ENCODE measurements around the gene IGFBP2. TPM values are rescaled to one million over a fixed set of nuclear protein-coding genes. Genes with fewer than 3 reads are reported as not detected.
A peak's percentile ranks its signal among the peaks of the same experiment; 100 is the strongest.

Gene IGFBP2
- polyA plus RNA-seq (2012; ENCODE audit: low read depth, missing spikeins), result 53.3 TPM

GRCh38 chr2:216632952-216633615, at the start of gene IGFBP2:
Gene IGFBP2 (plus strand): TSS chr2:216633420. CDS start chr2:216633524, 104 bp downstream.
- FAIRE-seq (peak; percentile 87), DNase-seq (ENCODE audit: insufficient read length, low spot score) (no peak)
- no peak for TF ChIP-seq TAF1 (IDR thresholded peaks at IDR 0.05; ENCODE audit: low read depth, low read length)
- TF ChIP-seq PAX5 (IDR thresholded peaks at IDR 0.05; ENCODE audit: insufficient read depth, low read length, severe bottlenecking), result no peak
- no peak for TF ChIP-seq POLR2A (IDR thresholded peaks at IDR 0.05; ENCODE audit: low read depth, low read length)
- TF ChIP-seq POU2F2 (IDR thresholded peaks at IDR 0.05; ENCODE audit: low read depth, low read length), result no peak
- TF ChIP-seq SPI1 (IDR thresholded peaks at IDR 0.05; ENCODE audit: low read depth, low read length), result no peak
- no peak for TF ChIP-seq POLR2AphosphoS5 (IDR thresholded peaks at IDR 0.05; ENCODE audit: low read depth, low read length)

- FAIRE-seq (no peak), DNase-seq (ENCODE audit: insufficient read length, low spot score) (no peak)
- TF ChIP-seq POLR2A (IDR thresholded peaks at IDR 0.05; ENCODE audit: low read depth, low read length) (no peak), POLR2AphosphoS5 (IDR thresholded peaks at IDR 0.05; ENCODE audit: low read depth, low read length) (no peak), SPI1 (IDR thresholded peaks at IDR 0.05; ENCODE audit: low read depth, low read length) (no peak), PAX5 (IDR thresholded peaks at IDR 0.05; ENCODE audit: insufficient read depth, low read length, severe bottlenecking) (no peak), TAF1 (IDR thresholded peaks at IDR 0.05; ENCODE audit: low read depth, low read length) (no peak), POU2F2 (IDR thresholded peaks at IDR 0.05; ENCODE audit: low read depth, low read length) (no peak)
These were observed 49.6 kb upstream of the IGFBP2 start for GRCh38 chr2:216583606-216584005.

GRCh38 chr2:216584112-216584511, 49.1 kb upstream of the IGFBP2 start:
- DNase-seq (ENCODE audit: insufficient read length, low spot score) (no peak), FAIRE-seq (no peak)
- no peak for TF ChIP-seq SPI1 (IDR thresholded peaks at IDR 0.05; ENCODE audit: low read depth, low read length)
- TF ChIP-seq PAX5 (IDR thresholded peaks at IDR 0.05; ENCODE audit: insufficient read depth, low read length, severe bottlenecking), result no peak
- TF ChIP-seq POLR2A (IDR thresholded peaks at IDR 0.05; ENCODE audit: low read depth, low read length), result no peak
- no peak for TF ChIP-seq POLR2AphosphoS5 (IDR thresholded peaks at IDR 0.05; ENCODE audit: low read depth, low read length)
- TF ChIP-seq POU2F2 (IDR thresholded peaks at IDR 0.05; ENCODE audit: low read depth, low read length), result no peak
- TF ChIP-seq TAF1 (IDR thresholded peaks at IDR 0.05; ENCODE audit: low read depth, low read length), result no peak

- DNase-seq (ENCODE audit: insufficient read length, low spot score) (no peak), FAIRE-seq (no peak)
- TF ChIP-seq TAF1 (IDR thresholded peaks at IDR 0.05; ENCODE audit: low read depth, low read length), result no peak
These were observed 47.8 kb upstream of the IGFBP2 start for GRCh38 chr2:216585441-216585840.

GRCh38 chr2:216588861-216589710, 44.1 kb upstream of the IGFBP2 start:
- TF ChIP-seq TAF1 (IDR thresholded peaks at IDR 0.05; ENCODE audit: low read depth, low read length) (no peak), SPI1 (IDR thresholded peaks at IDR 0.05; ENCODE audit: low read depth, low read length) (no peak), POU2F2 (IDR thresholded peaks at IDR 0.05; ENCODE audit: low read depth, low read length) (no peak)
- DNase-seq (ENCODE audit: insufficient read length, low spot score) (no peak), FAIRE-seq (no peak)

- DNase-seq (ENCODE audit: insufficient read length, low spot score) (no peak), FAIRE-seq (no peak)
- TF ChIP-seq POU2F2 (IDR thresholded peaks at IDR 0.05; ENCODE audit: low read depth, low read length), result no peak
- TF ChIP-seq POLR2A (IDR thresholded peaks at IDR 0.05; ENCODE audit: low read depth, low read length), result no peak
These were observed 43.4 kb upstream of the IGFBP2 start for GRCh38 chr2:216589791-216590190.

GRCh38 chr2:216590780-216591179, 42.4 kb upstream of the IGFBP2 start:
- TF ChIP-seq SPI1 (IDR thresholded peaks at IDR 0.05; ENCODE audit: low read depth, low read length) (no peak), POU2F2 (IDR thresholded peaks at IDR 0.05; ENCODE audit: low read depth, low read length) (no peak), POLR2AphosphoS5 (IDR thresholded peaks at IDR 0.05; ENCODE audit: low read depth, low read length) (no peak), PAX5 (IDR thresholded peaks at IDR 0.05; ENCODE audit: insufficient read depth, low read length, severe bottlenecking) (no peak), POLR2A (IDR thresholded peaks at IDR 0.05; ENCODE audit: low read depth, low read length) (no peak), TAF1 (IDR thresholded peaks at IDR 0.05; ENCODE audit: low read depth, low read length) (no peak)
- no peak for FAIRE-seq
- DNase-seq (ENCODE audit: insufficient read length, low spot score), result no peak

GRCh38 chr2:216591480-216591879, 41.7 kb upstream of the IGFBP2 start:
- TF ChIP-seq TAF1 (IDR thresholded peaks at IDR 0.05; ENCODE audit: low read depth, low read length), result no peak
- no peak for TF ChIP-seq POU2F2 (IDR thresholded peaks at IDR 0.05; ENCODE audit: low read depth, low read length)
- FAIRE-seq, result no peak
- no peak for DNase-seq (ENCODE audit: insufficient read length, low spot score)

GRCh38 chr2:216594081-216594480, 39.1 kb upstream of the IGFBP2 start:
- TF ChIP-seq SPI1 (IDR thresholded peaks at IDR 0.05; ENCODE audit: low read depth, low read length), result no peak
- FAIRE-seq, result no peak
- no peak for DNase-seq (ENCODE audit: insufficient read length, low spot score)

GRCh38 chr2:216596236-216596979, 36.8 kb upstream of the IGFBP2 start:
- FAIRE-seq (no peak), DNase-seq (ENCODE audit: insufficient read length, low spot score) (no peak)
- TF ChIP-seq POLR2A (IDR thresholded peaks at IDR 0.05; ENCODE audit: low read depth, low read length), result no peak
- no peak for TF ChIP-seq PAX5 (IDR thresholded peaks at IDR 0.05; ENCODE audit: insufficient read depth, low read length, severe bottlenecking)
- TF ChIP-seq SPI1 (IDR thresholded peaks at IDR 0.05; ENCODE audit: low read depth, low read length), result no peak
- no peak for TF ChIP-seq POU2F2 (IDR thresholded peaks at IDR 0.05; ENCODE audit: low read depth, low read length)
- TF ChIP-seq TAF1 (IDR thresholded peaks at IDR 0.05; ENCODE audit: low read depth, low read length), result no peak
- no peak for TF ChIP-seq POLR2AphosphoS5 (IDR thresholded peaks at IDR 0.05; ENCODE audit: low read depth, low read length)

Data from GM12891 (cell line).